ENCODE measurements around the gene DNAJC1.

GRCh38 chr10:22034333-22034732, 30.8 kb upstream of the DNAJC1 start:
- no peak for TF ChIP-seq CTCF (IDR thresholded peaks at IDR 0.05; ENCODE audit: low read length)
- TF ChIP-seq EZH2 (IDR thresholded peaks at IDR 0.05; ENCODE audit: borderline replicate concordance, low read length), result no peak
